ENCODE results near the gene STAT5B. TPM values are rescaled to one million over a fixed set of nuclear protein-coding genes. Genes with fewer than 3 reads are reported as not detected.
"Not testable (repeated sequence)": the region's sequence is repeated elsewhere in the genome, so short reads cannot be mapped to it uniquely, and the experiment has no call there.

The STAT5B gene
- total RNA-seq, 2 experiments from 2014 or later, result 162 to 203 TPM

DNA sequence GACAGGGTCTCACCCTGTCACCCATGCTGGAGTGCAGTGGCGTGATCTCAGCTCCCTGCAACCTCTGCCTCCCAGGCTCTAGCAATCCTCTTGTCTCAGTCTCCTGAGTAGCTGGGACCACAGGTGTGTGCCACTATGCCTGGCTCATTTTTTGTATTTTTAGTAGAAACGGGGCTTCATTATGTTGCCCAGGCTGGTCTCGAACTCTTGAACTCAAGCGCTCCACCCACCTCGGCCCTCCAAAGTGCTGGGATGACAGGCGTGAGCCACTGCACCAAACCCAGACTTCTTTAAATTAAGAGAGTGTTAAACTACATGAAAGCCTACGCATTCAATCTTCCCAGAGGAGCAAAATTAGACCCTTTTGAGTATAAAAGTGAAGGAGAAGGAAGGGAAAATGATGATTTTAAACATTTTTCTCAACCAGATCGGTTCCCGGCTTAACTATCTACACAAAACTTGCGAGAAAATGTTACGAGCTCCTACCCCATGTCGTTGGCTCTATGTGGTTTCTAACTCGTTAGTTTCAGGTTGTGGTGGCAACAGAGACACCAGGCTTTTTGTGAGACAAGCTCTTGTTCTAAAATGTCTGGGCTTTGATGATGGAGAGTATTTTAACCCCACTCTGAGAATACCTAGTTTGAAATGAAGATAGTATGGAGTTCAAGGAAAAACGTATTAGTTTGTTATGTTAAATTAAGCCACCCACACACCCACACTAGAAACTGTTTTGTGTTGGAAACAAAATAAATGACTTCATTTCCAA is 26.3 kb downstream of the STAT5B start:
- CTCF ChIA-PET, result interaction anchor here (0.7 to 11.6 kb wide), 13 partner anchors 10 to 271 kb away, joined by 3 to 84 read pairs (median 4); partner anchors contain the start of gene STAT3
- ATAC-seq, result peak; percentile 49
- H3K9me3 Mint-ChIP-seq (ENCODE audit: low read depth), result no peaks in the 10 kb centered on the region
- peaks cover 33% of the 10 kb centered on the region for H3K36me3 Mint-ChIP-seq (ENCODE audit: low read depth)
- DNase-seq, result peak; percentile 71
- H3K4me1 Mint-ChIP-seq, result peaks cover 77% of the 10 kb centered on the region
- intact Hi-C loops (cut with DNase I, micrococcal nuclease), result loop anchor here (1.0 kb wide), 2 partner anchors 17 to 21 kb away; no protein-coding TSS in a partner anchor
- peak overlapping the region; percentile 100 for H3K27ac Mint-ChIP-seq
- no peaks in the 10 kb centered on the region for H3K27me3 Mint-ChIP-seq
- H3K4me3 Mint-ChIP-seq, result peak overlapping the region; percentile 79
- POLR2A ChIA-PET, result interaction anchor here (0.6 to 3.2 kb wide), 18 partner anchors 19 to 233 kb away, joined by 3 to 53 read pairs (median 4); partner anchors contain the start of genes DNAJC7, GHDC, STAT3 and STAT5A

- peaks cover 71% of the 10 kb centered on the region for H3K4me1 Mint-ChIP-seq
- intact Hi-C loops (cut with DNase I, micrococcal nuclease), result loop anchor here (1.0 kb wide), 3 partner anchors 40 to 141 kb away; partner anchors contain the start of gene STAT5A (in 2 of the 2)
- H3K36me3 Mint-ChIP-seq (ENCODE audit: low read depth), result peaks cover 35% of the 10 kb centered on the region
- DNase-seq (peak; percentile 87), ATAC-seq (peak; percentile 81)
- CTCF ChIA-PET, result interaction anchor here (0.9 to 11.6 kb wide), 10 partner anchors 18 to 141 kb away, joined by 3 to 84 read pairs (median 4); partner anchors contain the start of gene KCNH4
- POLR2A ChIA-PET, result interaction anchor here (0.6 to 3.2 kb wide), 20 partner anchors 19 to 231 kb away, joined by 3 to 53 read pairs (median 4); partner anchors contain the start of genes DNAJC7, GHDC, STAT3 and STAT5A
- H3K27me3 Mint-ChIP-seq, result no peaks in the 10 kb centered on the region
- peak overlapping the region; percentile 79 for H3K4me3 Mint-ChIP-seq
- no peaks in the 10 kb centered on the region for H3K9me3 Mint-ChIP-seq (ENCODE audit: low read depth)
- peak overlapping the region; percentile 100 for H3K27ac Mint-ChIP-seq
Observed at GRCh38 chr17:42248351-42249179, 27.6 kb downstream of the STAT5B start.

- H3K36me3 Mint-ChIP-seq (ENCODE audit: low read depth), result peaks cover 33% of the 10 kb centered on the region
- no peaks in the 10 kb centered on the region for H3K27me3 Mint-ChIP-seq
- intact Hi-C loops (cut with DNase I, micrococcal nuclease), result loop anchor here (1.0 kb wide), 3 partner anchors 41 to 142 kb away; partner anchors contain the start of gene STAT5A (in 2 of the 2)
- no peak for DNase-seq
- H3K4me1 Mint-ChIP-seq, result peaks cover 66% of the 10 kb centered on the region
- ChIA-PET CTCF (interaction anchor here (0.7 to 11.6 kb wide), 8 partner anchors 17 to 321 kb away, joined by 3 to 84 read pairs (median 4); no protein-coding TSS in a partner anchor), POLR2A (interaction anchor here (0.6 to 3.2 kb wide), 6 partner anchors 21 to 64 kb away, joined by 4 to 53 read pairs (median 4); no protein-coding TSS in a partner anchor)
- H3K9me3 Mint-ChIP-seq (ENCODE audit: low read depth), result no peaks in the 10 kb centered on the region
- no peak for ATAC-seq
- H3K27ac Mint-ChIP-seq, result peak overlapping the region; percentile 100
- peak overlapping the region; percentile 79 for H3K4me3 Mint-ChIP-seq
Observed at GRCh38 chr17:42247734-42248133, 28.5 kb downstream of the STAT5B start.

DNA sequence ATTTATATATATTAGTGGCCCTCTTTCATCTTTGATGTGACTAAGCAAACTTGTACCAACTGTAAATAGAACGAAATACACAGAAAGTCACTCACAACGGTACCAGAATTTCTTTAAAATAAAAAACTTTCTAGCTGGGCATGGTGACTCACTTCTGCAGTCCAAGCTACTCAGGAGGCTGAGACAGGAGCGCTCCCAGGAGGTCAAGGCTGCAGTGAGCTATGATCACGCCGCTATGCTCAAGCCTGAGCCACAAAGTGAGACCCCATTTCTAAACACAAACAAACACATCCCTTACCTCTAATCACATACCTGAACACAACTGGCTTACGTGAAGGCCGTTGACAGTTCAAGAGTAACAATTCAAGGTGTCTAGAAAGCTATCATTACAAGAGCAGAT is 29.7 kb downstream of the STAT5B start:
- Mint-ChIP-seq H3K4me3 (peak overlapping the region; percentile 44), H3K27me3 (no peaks in the 10 kb centered on the region), H3K27ac (peak overlapping the region; percentile 100), H3K36me3 (ENCODE audit: low read depth) (peaks cover 30% of the 10 kb centered on the region), H3K9me3 (ENCODE audit: low read depth) (no peaks in the 10 kb centered on the region), H3K4me1 (peaks cover 62% of the 10 kb centered on the region)
- CTCF ChIA-PET, result interaction anchor here (0.8 to 11.6 kb wide), 9 partner anchors 14 to 214 kb away, joined by 3 to 84 read pairs (median 4); no protein-coding TSS in a partner anchor
- intact Hi-C loops (cut with DNase I, micrococcal nuclease), result no loop called here
- POLR2A ChIA-PET, result interaction anchor here (0.6 to 1.4 kb wide), 3 partner anchors 25 to 1600 kb away, joined by 3 to 4 read pairs (median 4); no protein-coding TSS in a partner anchor
- ATAC-seq, result no peak
- DNase-seq, result peak; percentile 36

DNA sequence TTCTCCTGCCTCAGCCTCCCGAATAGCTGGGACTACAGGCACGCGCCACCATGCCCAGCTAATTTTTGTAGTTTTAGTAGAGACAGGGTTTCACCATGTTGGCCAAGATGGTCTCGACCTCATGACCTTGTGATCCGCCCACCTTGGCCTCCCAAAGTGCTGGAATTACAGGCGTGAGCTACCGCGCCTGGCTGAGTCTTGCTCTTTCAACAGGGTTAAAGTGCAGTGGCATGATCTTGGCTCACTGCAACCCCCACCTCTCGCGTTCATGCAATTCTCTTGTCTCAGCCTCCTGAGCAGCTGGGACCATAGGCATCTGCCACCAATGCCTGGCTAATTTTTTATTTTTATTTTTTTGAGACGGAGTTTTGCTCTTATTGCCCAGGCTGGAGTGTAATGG is 31.0 kb downstream of the STAT5B start:
- DNase-seq; intact Hi-C loops (cut with DNase I, micrococcal nuclease); ATAC-seq; H3K4me3 Mint-ChIP-seq; H3K27me3 Mint-ChIP-seq; H3K9me3 Mint-ChIP-seq (ENCODE audit: low read depth); H3K27ac Mint-ChIP-seq: not testable (repeated sequence)
- peaks cover 58% of the 10 kb centered on the region for H3K4me1 Mint-ChIP-seq
- POLR2A ChIA-PET, result interaction anchor here (0.6 kb wide), 1 partner anchor 58 kb away, joined by 3 read pairs; no protein-coding TSS in a partner anchor
- peaks cover 33% of the 10 kb centered on the region for H3K36me3 Mint-ChIP-seq (ENCODE audit: low read depth)
- CTCF ChIA-PET, result interaction anchor here (0.5 kb wide), 1 partner anchor 434 kb away, joined by 4 read pairs; no protein-coding TSS in a partner anchor

DNA sequence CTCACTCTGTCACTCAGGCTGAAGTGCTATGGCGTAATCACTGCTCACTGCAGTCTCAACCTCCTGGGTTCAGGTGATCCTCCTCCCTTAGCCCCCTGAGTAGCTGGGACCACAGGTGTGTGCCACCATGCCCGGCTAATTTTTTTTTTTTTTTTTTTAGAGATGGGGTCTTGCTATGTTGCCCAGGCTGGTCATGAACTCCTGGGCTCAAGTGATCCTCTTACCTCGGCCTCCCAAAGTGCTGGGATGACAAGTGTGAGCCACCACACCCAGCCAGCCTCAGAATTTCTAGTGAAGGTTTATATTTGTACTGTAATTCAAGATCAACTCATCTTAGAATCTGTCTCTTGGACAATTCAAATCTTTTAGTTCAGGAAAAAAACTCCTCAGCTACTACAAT is 32.1 kb downstream of the STAT5B start:
- intact Hi-C loops (cut with DNase I, micrococcal nuclease); H3K4me3 Mint-ChIP-seq; DNase-seq; H3K27me3 Mint-ChIP-seq; H3K9me3 Mint-ChIP-seq (ENCODE audit: low read depth); ATAC-seq; POLR2A ChIA-PET; H3K27ac Mint-ChIP-seq: not testable (repeated sequence)
- CTCF ChIA-PET, result interaction anchor here (2.1 kb wide), 1 partner anchor 21 kb away, joined by 7 read pairs; no protein-coding TSS in a partner anchor
- Mint-ChIP-seq H3K36me3 (ENCODE audit: low read depth) (peaks cover 30% of the 10 kb centered on the region), H3K4me1 (peaks cover 57% of the 10 kb centered on the region)

DNA sequence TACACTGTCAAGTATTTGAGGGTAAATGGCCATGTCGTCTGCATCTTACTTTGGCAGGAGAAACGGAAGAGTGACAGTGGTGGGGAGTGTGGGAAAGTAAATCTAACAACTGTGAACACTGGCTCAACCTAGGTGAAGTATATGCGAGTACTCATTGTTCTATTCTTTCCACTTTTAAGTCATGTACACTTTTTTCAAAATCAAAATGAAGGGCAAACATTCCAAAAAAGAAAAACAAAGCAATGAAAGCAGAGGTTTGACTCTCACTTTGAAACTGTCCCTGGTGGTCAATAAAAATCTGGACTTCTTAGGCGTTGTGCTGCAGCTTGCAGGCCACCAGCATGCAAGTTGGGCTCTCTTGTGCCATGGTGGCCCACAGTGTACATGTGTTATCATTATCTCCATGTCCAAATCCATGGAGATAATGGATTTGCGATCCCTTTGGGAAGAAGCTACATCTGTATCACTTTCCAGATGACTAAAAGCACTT is 32.7 kb downstream of the STAT5B start:
- Mint-ChIP-seq H3K36me3 (ENCODE audit: low read depth) (peaks cover 26% of the 10 kb centered on the region), H3K9me3 (ENCODE audit: low read depth) (no peaks in the 10 kb centered on the region), H3K4me1 (peaks cover 54% of the 10 kb centered on the region), H3K4me3 (no peak overlapping the region), H3K27me3 (no peaks in the 10 kb centered on the region), H3K27ac (peak overlapping the region; percentile 11)
- ChIA-PET CTCF (interaction anchor here (2.1 kb wide), 1 partner anchor 21 kb away, joined by 7 read pairs; no protein-coding TSS in a partner anchor), POLR2A (no interaction called here)
- intact Hi-C loops (cut with DNase I, micrococcal nuclease), result no loop called here
- DNase-seq, result no peak
- no peak for ATAC-seq

GRCh38 chr17:42241871-42242270 is 34.3 kb downstream of the STAT5B start:
- CTCF ChIA-PET, result interaction anchor here (0.7 kb wide), 1 partner anchor 146 kb away, joined by 3 read pairs; the partner anchor contains the start of gene STAT3
- no peak overlapping the region for H3K4me3 Mint-ChIP-seq
- no peaks in the 10 kb centered on the region for H3K27me3 Mint-ChIP-seq
- no peak overlapping the region for H3K27ac Mint-ChIP-seq
- POLR2A ChIA-PET, result no interaction called here
- H3K36me3 Mint-ChIP-seq (ENCODE audit: low read depth), result peaks cover 16% of the 10 kb centered on the region
- no peak for ATAC-seq
- H3K4me1 Mint-ChIP-seq, result peaks cover 41% of the 10 kb centered on the region
- intact Hi-C loops (cut with DNase I, micrococcal nuclease), result no loop called here
- no peak for DNase-seq
- H3K9me3 Mint-ChIP-seq (ENCODE audit: low read depth), result no peaks in the 10 kb centered on the region

DNA sequence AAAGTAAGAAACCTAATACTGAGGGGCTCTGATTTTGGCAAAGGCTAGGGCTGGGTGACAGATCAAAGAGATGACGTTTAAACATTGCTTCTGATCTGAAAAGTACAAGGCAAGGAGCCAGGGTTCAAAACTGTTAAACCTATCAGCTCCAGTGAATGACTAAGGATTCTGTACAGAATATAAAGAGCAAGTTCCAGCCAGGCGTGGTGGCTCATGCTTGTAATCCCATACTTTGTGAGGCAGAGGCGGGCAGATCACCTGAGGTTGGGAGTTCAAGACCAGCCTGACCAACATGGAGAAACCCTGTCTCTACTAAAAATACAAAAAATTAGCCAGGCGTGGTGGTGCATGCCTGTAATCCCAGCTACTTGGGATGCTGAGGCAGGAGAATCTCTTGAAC is 35.3 kb downstream of the STAT5B start:
- intact Hi-C loops (cut with DNase I, micrococcal nuclease); H3K36me3 Mint-ChIP-seq (ENCODE audit: low read depth); POLR2A ChIA-PET; H3K27ac Mint-ChIP-seq; H3K9me3 Mint-ChIP-seq (ENCODE audit: low read depth); H3K27me3 Mint-ChIP-seq; DNase-seq; H3K4me3 Mint-ChIP-seq; ATAC-seq: not testable (repeated sequence)
- CTCF ChIA-PET, result interaction anchor here (6.9 kb wide), 1 partner anchor 18 kb away, joined by 34 read pairs; no protein-coding TSS in a partner anchor
- H3K4me1 Mint-ChIP-seq, result peaks cover 37% of the 10 kb centered on the region

DNA sequence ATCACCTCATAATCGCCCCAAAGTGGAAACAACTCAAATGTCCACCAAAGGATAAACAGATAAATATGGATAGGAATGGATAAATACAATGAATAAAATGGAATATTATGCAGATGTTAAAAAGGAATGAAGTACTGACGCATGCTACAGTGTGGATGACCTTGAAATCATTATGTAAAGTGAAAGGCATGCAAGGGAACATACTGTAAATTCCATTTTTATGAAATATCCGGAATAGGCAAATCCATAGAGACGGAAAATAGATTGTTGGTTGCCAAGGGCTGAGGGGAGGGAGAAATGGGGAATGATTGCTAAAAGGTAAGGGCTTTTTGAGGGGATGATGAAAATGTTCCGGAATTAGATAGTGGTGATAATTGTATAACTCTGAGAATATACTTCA is 36.0 kb downstream of the STAT5B start:
- no peak overlapping the region for H3K27ac Mint-ChIP-seq
- DNase-seq (no peak), ATAC-seq (no peak)
- peaks cover 38% of the 10 kb centered on the region for H3K4me1 Mint-ChIP-seq
- ChIA-PET POLR2A (no interaction called here), CTCF (interaction anchor here (0.6 to 6.9 kb wide), 2 partner anchors 10 to 17 kb away, joined by 3 to 34 read pairs; no protein-coding TSS in a partner anchor)
- peaks cover 8% of the 10 kb centered on the region for H3K36me3 Mint-ChIP-seq (ENCODE audit: low read depth)
- intact Hi-C loops (cut with DNase I, micrococcal nuclease), result no loop called here
- H3K4me3 Mint-ChIP-seq, result no peak overlapping the region
- no peaks in the 10 kb centered on the region for H3K9me3 Mint-ChIP-seq (ENCODE audit: low read depth)
- no peaks in the 10 kb centered on the region for H3K27me3 Mint-ChIP-seq
